BLaER1 (cell line): ENCODE data around the gene TLNRD1.

Experiments
- H3K27ac ChIP-seq: shearing (Covaris generic); formaldehyde crosslinking; 2 replicates; pipeline ENCODE4 v1.8.1; 2022
- H3K27me3 ChIP-seq: shearing (Covaris generic); formaldehyde crosslinking; 2 replicates; pipeline ENCODE4 v1.8.1; 2022
- H3K36me3 ChIP-seq: shearing (Covaris generic); formaldehyde crosslinking; 2 replicates; pipeline ENCODE4 v1.8.1; 2022
- H3K4me1 ChIP-seq: shearing (Covaris generic); formaldehyde crosslinking; 2 replicates; pipeline ENCODE4 v1.8.1; 2022
- H3K4me2 ChIP-seq: shearing (Covaris generic); formaldehyde crosslinking; 2 replicates; pipeline ENCODE4 v1.8.1; 2022
- H3K4me3 ChIP-seq: shearing (Covaris generic); formaldehyde crosslinking; 2 replicates; pipeline ENCODE4 v1.8.1; 2022
- H3K9ac ChIP-seq: shearing (Covaris generic); formaldehyde crosslinking; 2 replicates; pipeline ENCODE4 v1.8.1; 2022
- H3K9me3 ChIP-seq: shearing (Covaris generic); formaldehyde crosslinking; 2 replicates; pipeline ENCODE4 v1.8.1; 2022
- H4K20me1 ChIP-seq: shearing (Covaris generic); formaldehyde crosslinking; 2 replicates; pipeline ENCODE4 v1.8.1; 2022
- Cebpa-rat ChIP-seq: shearing (Covaris generic); IDR thresholded peaks from 2 replicates; pipeline ENCODE4 v1.8.1; 2022

TLNRD1 gene

GRCh38 chr15:81001152-81002008 lies 657 bp downstream of the TLNRD1 start:
- Histone ChIP-seq H3K27ac (peak overlapping the region; percentile 98), H3K9ac (peak overlapping the region; percentile 97), H3K36me3 (peaks cover 21% of the 10 kb centered on the region), H3K27me3 (no peaks in the 10 kb centered on the region), H3K9me3 (0 out of 2 replicates have a peak, but pooled peaks cover 4% of the 10 kb centered on the region), H4K20me1 (peaks cover 46% of the 10 kb centered on the region), H3K4me2 (peak overlapping the region; percentile 85), H3K4me1 (peaks cover 52% of the 10 kb centered on the region), H3K4me3 (peak overlapping the region; percentile 98)
- no peak for TF ChIP-seq Cebpa-rat

- Histone ChIP-seq H3K4me3 (peak overlapping the region; percentile 98), H3K4me1 (peaks cover 58% of the 10 kb centered on the region), H3K9me3 (no peaks in the 10 kb centered on the region), H3K36me3 (peaks cover 21% of the 10 kb centered on the region), H3K27ac (peak overlapping the region; percentile 98), H3K27me3 (no peaks in the 10 kb centered on the region), H3K9ac (peak overlapping the region; percentile 97), H4K20me1 (peaks cover 52% of the 10 kb centered on the region), H3K4me2 (peak overlapping the region; percentile 85)
- no peak for TF ChIP-seq Cebpa-rat
These were observed 1.2 kb downstream of the TLNRD1 start for GRCh38 chr15:81002009-81002330.

- H3K4me3 ChIP-seq, result peak overlapping the region; percentile 98
- H4K20me1 ChIP-seq, result peaks cover 58% of the 10 kb centered on the region
- peak overlapping the region; percentile 85 for H3K4me2 ChIP-seq
- no peak for TF ChIP-seq Cebpa-rat
- no peaks in the 10 kb centered on the region for H3K27me3 ChIP-seq
- H3K27ac ChIP-seq, result peak overlapping the region; percentile 98
- peaks cover 63% of the 10 kb centered on the region for H3K4me1 ChIP-seq
- H3K9me3 ChIP-seq, result no peaks in the 10 kb centered on the region
- H3K36me3 ChIP-seq, result peaks cover 21% of the 10 kb centered on the region
- peak overlapping the region; percentile 97 for H3K9ac ChIP-seq
These were observed 1.8 kb downstream of the TLNRD1 start for GRCh38 chr15:81002331-81003096.

GRCh38 chr15:81003097-81003350 lies 2.3 kb downstream of the TLNRD1 start:
- no peak for TF ChIP-seq Cebpa-rat
- Histone ChIP-seq H3K4me3 (peak overlapping the region; percentile 98), H3K27me3 (no peaks in the 10 kb centered on the region), H3K4me2 (peak overlapping the region; percentile 85), H3K9ac (peak overlapping the region; percentile 97; the same call in 1 of the 2 replicates), H4K20me1 (peaks cover 63% of the 10 kb centered on the region), H3K27ac (0 out of 2 replicates have a peak overlapping the region, but pooled peaks have one; percentile 98), H3K9me3 (no peaks in the 10 kb centered on the region), H3K36me3 (peaks cover 21% of the 10 kb centered on the region), H3K4me1 (peaks cover 63% of the 10 kb centered on the region)

- H3K27me3 ChIP-seq, result no peaks in the 10 kb centered on the region
- H4K20me1 ChIP-seq, result peaks cover 83% of the 10 kb centered on the region
- H3K9me3 ChIP-seq, result no peaks in the 10 kb centered on the region
- H3K27ac ChIP-seq, result no peak overlapping the region
- no peak overlapping the region for H3K4me2 ChIP-seq
- TF ChIP-seq Cebpa-rat, result no peak
- H3K9ac ChIP-seq, result no peak overlapping the region
- H3K36me3 ChIP-seq, result peaks cover 32% of the 10 kb centered on the region
- H3K4me1 ChIP-seq, result peaks cover 57% of the 10 kb centered on the region
- no peak overlapping the region for H3K4me3 ChIP-seq
These were observed 5.4 kb downstream of the TLNRD1 start for GRCh38 chr15:81006124-81006523.

GRCh38 chr15:81007428-81008064 lies 6.8 kb downstream of the TLNRD1 start:
- no peak overlapping the region for H3K27ac ChIP-seq
- no peak overlapping the region for H3K4me3 ChIP-seq
- peaks cover 84% of the 10 kb centered on the region for H4K20me1 ChIP-seq
- TF ChIP-seq Cebpa-rat, result no peak
- H3K4me2 ChIP-seq, result no peak overlapping the region
- H3K36me3 ChIP-seq, result peaks cover 29% of the 10 kb centered on the region
- peaks cover 53% of the 10 kb centered on the region for H3K4me1 ChIP-seq
- H3K9ac ChIP-seq, result no peak overlapping the region
- no peaks in the 10 kb centered on the region for H3K27me3 ChIP-seq
- no peaks in the 10 kb centered on the region for H3K9me3 ChIP-seq

GRCh38 chr15:81008312-81008711 lies 7.6 kb downstream of the TLNRD1 start:
- no peak overlapping the region for H3K27ac ChIP-seq
- H4K20me1 ChIP-seq, result peaks cover 81% of the 10 kb centered on the region
- H3K9me3 ChIP-seq, result no peaks in the 10 kb centered on the region
- H3K4me2 ChIP-seq, result no peak overlapping the region
- peaks cover 21% of the 10 kb centered on the region for H3K36me3 ChIP-seq
- H3K4me3 ChIP-seq, result no peak overlapping the region
- no peak for TF ChIP-seq Cebpa-rat
- no peaks in the 10 kb centered on the region for H3K27me3 ChIP-seq
- peaks cover 45% of the 10 kb centered on the region for H3K4me1 ChIP-seq
- no peak overlapping the region for H3K9ac ChIP-seq

GRCh38 chr15:81010086-81010485 lies 9.4 kb downstream of the TLNRD1 start:
- peaks cover 11% of the 10 kb centered on the region; the same call in 1 of the 2 replicates for H3K36me3 ChIP-seq
- no peak for TF ChIP-seq Cebpa-rat
- peaks cover 38% of the 10 kb centered on the region for H3K4me1 ChIP-seq
- no peaks in the 10 kb centered on the region for H3K9me3 ChIP-seq
- H4K20me1 ChIP-seq, result peaks cover 69% of the 10 kb centered on the region
- H3K27me3 ChIP-seq, result no peaks in the 10 kb centered on the region
- H3K4me3 ChIP-seq, result no peak overlapping the region
- no peak overlapping the region for H3K9ac ChIP-seq
- no peak overlapping the region for H3K27ac ChIP-seq
- no peak overlapping the region for H3K4me2 ChIP-seq

- Histone ChIP-seq H3K4me2 (no peak overlapping the region), H3K4me1 (peaks cover 32% of the 10 kb centered on the region), H4K20me1 (peaks cover 54% of the 10 kb centered on the region), H3K9me3 (no peaks in the 10 kb centered on the region), H3K27me3 (no peaks in the 10 kb centered on the region), H3K27ac (no peak overlapping the region), H3K9ac (no peak overlapping the region), H3K4me3 (no peak overlapping the region), H3K36me3 (peaks cover 11% of the 10 kb centered on the region; the same call in 1 of the 2 replicates)
- TF ChIP-seq Cebpa-rat, result no peak
These were observed 10.9 kb downstream of the TLNRD1 start for GRCh38 chr15:81011593-81011992.

- Histone ChIP-seq H3K27me3 (no peaks in the 10 kb centered on the region), H4K20me1 (peaks cover 44% of the 10 kb centered on the region), H3K4me1 (peaks cover 23% of the 10 kb centered on the region), H3K9me3 (no peaks in the 10 kb centered on the region), H3K9ac (no peak overlapping the region), H3K36me3 (peaks cover 11% of the 10 kb centered on the region; the same call in 1 of the 2 replicates), H3K4me2 (no peak overlapping the region), H3K27ac (no peak overlapping the region), H3K4me3 (no peak overlapping the region)
- no peak for TF ChIP-seq Cebpa-rat
These were observed 11.9 kb downstream of the TLNRD1 start for GRCh38 chr15:81012588-81012987.
